ENCODE results near the gene ZFAND2B.

Gene ZFAND2B

GRCh38 chr2:219206328-219207133, at the start of gene ZFAND2B:
ZFAND2B (plus strand) TSS chr2:219206782; CDS start chr2:219206988, 206 bp downstream.
- DNase-seq = peak; percentile 36 to 97 (median 90)

DNA sequence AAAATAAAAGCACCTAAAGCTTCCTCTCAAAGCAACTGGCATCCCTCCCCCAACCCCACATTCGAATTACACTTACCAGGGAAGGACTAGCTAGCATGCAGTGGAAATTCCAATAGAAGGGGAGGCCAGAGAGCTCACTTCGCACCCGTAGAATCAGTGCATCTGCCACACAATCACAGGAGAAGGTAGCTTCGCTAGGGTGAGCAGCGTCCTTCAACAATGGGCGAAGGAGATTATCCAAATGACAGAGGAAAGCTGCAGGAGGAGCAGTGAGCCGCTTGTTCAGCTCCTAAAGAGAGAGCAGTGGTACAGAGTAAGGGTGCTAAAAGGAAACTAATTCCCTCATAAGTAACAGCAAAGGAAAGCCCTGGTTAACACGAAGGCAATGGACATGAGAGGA, 49.2 kb upstream of the ZFAND2B start:
- no peak for DNase-seq

- DNase-seq = no peak
These were observed 48.6 kb upstream of the ZFAND2B start for GRCh38 chr2:219158025-219158424.

DNA sequence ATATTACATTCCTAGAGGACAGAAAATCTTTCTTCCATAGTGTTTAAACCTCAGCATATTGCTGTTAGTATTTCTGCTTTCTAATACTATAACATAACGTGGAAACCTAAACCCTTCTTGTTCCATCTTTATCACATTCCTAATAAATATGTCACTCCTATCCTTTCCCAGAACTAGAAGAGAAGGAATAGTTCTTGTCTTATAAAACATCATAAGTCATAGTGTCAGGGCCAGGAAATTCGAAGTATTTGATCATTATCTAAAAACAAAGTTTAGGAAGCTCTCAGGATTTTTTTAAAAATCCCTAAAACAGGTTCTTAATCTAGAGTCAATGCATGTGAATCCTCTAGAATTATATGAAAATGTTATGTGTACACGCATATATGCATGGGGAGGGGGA, 48.0 kb upstream of the ZFAND2B start:
- no peak for DNase-seq

DNA sequence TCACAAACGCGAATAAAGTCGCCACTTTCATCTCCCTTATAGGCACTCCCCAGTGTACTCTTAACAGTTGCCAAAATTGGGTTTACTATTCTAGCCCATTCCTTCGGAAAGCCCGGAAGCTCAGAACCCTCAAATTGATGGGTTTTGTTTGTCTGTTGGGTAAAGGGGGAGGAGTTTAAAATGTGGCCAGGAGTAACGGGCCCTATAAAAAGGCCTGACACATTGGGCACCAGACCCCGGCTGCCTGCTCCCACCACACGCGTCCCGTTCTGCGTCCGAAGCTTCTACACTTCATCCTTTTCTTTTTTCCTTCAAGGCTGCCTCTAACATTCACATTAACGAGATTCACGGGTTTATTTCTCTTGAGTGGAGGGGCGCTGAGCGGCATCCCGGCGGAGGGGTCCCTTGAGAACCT, 46.8 kb upstream of the ZFAND2B start:
- DNase-seq = no peak

GRCh38 chr2:219160186-219161017, 46.2 kb upstream of the ZFAND2B start, which contains the start of gene NHEJ1:
NHEJ1 (minus strand) TSS chr2:219160815; CDS start chr2:219158362, 2,453 bp downstream.
- peak; percentile 70 to 99 (median 92) for DNase-seq

- no peak for DNase-seq
These were observed 45.5 kb upstream of the ZFAND2B start for GRCh38 chr2:219161097-219161496.

GRCh38 chr2:219163156-219163555, 43.4 kb upstream of the ZFAND2B start:
- DNase-seq = no peak

- no peak for DNase-seq
These were observed 41.3 kb upstream of the ZFAND2B start for GRCh38 chr2:219165058-219165911.

DNA sequence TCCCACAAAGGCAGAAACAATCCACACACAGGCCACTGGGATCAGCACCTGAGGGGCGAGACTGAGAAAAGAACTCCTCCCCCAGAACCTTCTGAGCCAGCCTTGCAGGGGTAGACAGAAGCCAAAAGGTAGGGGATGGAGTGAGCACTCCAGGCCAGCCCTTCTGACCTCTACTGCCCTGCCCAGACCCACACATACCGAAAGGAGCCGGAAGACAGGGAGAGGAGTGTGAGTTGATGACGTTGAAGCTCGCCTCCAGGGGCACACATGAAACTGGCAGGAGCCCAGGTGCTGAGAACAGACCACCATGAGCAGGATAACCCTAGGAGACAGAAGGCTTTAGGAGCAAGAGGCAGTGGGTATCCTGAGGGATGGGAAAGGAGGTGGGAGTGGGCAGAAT, 38.6 kb upstream of the ZFAND2B start:
- no peak for DNase-seq

DNA sequence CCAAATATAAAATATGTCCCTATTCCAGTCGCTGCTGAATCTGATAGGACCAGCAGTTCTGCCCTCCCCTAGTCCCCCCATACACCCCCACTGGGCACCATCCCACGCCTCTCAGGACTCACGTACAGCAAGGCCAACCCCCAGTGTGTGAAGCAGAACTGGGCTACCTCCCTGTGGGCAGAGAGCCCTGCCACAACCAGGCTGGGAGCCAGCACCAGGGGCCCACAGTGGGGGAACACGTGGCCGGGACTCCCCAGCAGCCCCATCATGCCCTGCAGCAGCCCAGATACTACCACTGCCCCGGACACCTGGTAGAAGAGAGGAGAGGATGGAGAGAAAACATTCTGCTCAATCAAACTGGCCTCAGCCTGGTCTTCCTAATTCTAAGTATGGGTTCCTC, 38.1 kb upstream of the ZFAND2B start:
- DNase-seq = peak in 6 of 56 donors; percentile 7 to 34 (median 17)

DNA sequence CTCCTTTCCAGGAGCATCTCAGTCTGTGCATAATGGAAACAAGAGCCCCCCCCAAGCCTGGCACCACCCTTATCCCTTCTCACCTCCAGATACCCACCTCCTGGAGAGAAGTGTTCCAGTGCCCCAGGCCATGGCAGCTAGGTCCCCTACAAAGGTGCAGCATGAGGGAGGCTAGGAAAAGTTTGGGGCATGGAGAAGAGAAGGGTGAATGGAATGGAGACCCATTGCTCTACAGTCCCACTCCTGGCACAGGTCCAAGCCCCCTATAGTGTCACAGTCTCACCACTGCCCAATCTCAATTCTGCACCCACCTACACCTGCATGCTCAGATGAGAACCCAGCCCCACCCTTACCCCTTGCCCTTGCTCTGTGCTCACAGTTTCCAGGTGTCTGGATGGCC, 37.6 kb upstream of the ZFAND2B start:
- DNase-seq = no peak

- DNase-seq = no peak
These were observed 36.5 kb upstream of the ZFAND2B start, which contains the start of gene SLC23A3 for GRCh38 chr2:219169930-219170654. SLC23A3 (minus strand) TSS chr2:219170029; CDS start chr2:219169984, 45 bp downstream.

GRCh38 chr2:219171231-219171651, 35.3 kb upstream of the ZFAND2B start:
- peak in 10 of 56 donors; percentile 9 to 55 (median 20) for DNase-seq

- no peak for DNase-seq
These were observed 34.1 kb upstream of the ZFAND2B start for GRCh38 chr2:219172231-219173154.

GRCh38 chr2:219173176-219173575, 33.4 kb upstream of the ZFAND2B start:
- no peak for DNase-seq

DNA sequence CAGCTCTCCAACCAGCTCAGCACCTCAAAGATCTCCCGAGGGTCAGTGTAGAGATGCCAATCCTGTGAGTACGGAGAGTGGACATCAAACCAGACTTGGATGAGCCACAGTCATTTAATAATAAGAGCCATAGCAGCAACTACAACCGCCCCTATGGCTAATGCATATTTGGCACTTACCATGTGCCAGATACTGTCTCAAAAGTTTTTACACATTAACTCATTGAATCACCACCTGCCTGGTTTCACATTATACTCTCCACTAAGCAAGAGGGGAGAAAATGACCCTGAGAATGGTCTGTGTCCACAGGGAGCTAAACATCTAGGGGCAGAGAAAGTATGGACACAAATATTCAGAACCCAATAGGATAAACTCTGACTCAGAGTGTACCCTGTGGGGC, 32.4 kb upstream of the ZFAND2B start:
- DNase-seq = no peak

DNA sequence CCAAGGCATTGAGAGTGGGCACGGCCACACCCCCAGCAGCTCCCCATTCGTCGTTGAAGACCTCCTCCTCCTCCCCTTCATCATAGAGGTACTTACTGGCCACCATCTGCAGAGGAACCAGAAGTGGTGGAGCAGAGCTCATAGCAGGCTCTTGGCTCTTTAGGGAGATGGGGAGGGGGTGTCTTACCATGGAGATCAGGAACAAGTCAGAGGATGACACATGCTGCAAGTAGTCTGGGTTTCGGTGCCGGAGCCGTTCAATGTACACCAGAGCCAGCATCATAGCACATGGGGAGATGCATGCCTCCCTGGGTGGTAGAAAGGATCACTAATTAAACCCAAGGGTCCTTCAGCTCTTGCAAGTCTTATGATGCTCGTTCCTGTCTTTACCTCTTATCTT, 31.8 kb upstream of the ZFAND2B start:
- no peak for DNase-seq

DNA sequence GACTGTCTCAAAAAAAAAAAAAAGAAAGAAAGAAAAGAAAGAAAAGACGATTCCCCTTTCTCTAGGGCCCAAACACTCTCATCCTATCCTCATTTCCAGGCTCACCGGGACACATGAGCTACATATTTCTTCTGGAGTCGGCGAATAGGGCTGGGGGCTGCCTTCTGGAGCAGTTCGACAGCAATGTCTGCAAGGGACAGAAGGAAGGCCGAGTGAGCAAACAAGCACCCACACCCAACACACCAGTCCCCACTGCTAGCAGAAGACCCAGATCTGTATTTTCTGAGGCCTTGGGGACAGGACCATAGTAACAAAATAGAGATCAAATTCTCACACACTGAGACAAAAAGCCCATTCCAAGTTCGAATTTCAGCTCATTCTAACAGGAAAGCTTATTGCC, 31.1 kb upstream of the ZFAND2B start:
- no peak for DNase-seq

All from amygdala (tissue), 56 donors.